H1 (cell line): ENCODE results near the gene LRRC43. TPM values are rescaled to one million over a fixed set of nuclear protein-coding genes. Genes with fewer than 3 reads are reported as not detected.

Experiments used
- CTCF ChIA-PET: fragments of 300-600 bp; sonication (Branson Sonifier 250); formaldehyde crosslinking; loops from one replicate; lab custom pipeline; 2021; ENCODE audit not compliant: partially characterized antibody; lab: Charles Lee
- POLR2A ChIA-PET: fragments of 300-600 bp; sonication (Branson Sonifier 250); formaldehyde crosslinking; loops from one replicate; lab custom pipeline; 2021; ENCODE audit warnings: inconsistent platforms; ENCODE audit not compliant: partially characterized antibody; lab: Charles Lee
- DNase-seq, 2 experiments: peaks; one replicate each; pipeline versions ENCODE4 v3.0.0 to v3.0.0-alpha.2; 2010 to 2022; ENCODE audit warnings: low spot score in 2 of 2, low read depth in 1 of 2, mixed read lengths in 1 of 2
- FAIRE-seq: peaks from 2 replicates; lab custom pipeline; 2011; peaks lifted over from hg19 to GRCh38; lab: Jason Lieb, UNC
- H2AFZ ChIP-seq: 2 replicates; pipeline ENCODE4 v1.8.1; 2012; ENCODE audit warnings: low read length, inconsistent platforms
- H2AK5ac ChIP-seq: 2 replicates; pipeline ENCODE4 v1.6.1; 2013; ENCODE audit warnings: low read depth, low read length
- H2BK120ac ChIP-seq: replicated peaks from 2 replicates; pipeline ENCODE3; 2013; ENCODE audit warnings: low read depth, low read length, inconsistent platforms
- H2BK12ac ChIP-seq: 2 replicates; pipeline ENCODE4 v1.6.1; 2013; ENCODE audit warnings: low read depth, low read length
- H2BK15ac ChIP-seq: 2 replicates; pipeline ENCODE4 v1.6.1; 2013; ENCODE audit warnings: low read length
- H2BK20ac ChIP-seq: 2 replicates; pipeline ENCODE4 v1.6.1; 2013; ENCODE audit warnings: low read length
- H2BK5ac ChIP-seq: 2 replicates; pipeline ENCODE4 v1.6.1; 2013; ENCODE audit warnings: low read depth, low read length
- H3K14ac ChIP-seq: 2 replicates; pipeline ENCODE4 v1.6.1; 2013; ENCODE audit warnings: inconsistent platforms; ENCODE audit not compliant: insufficient read length
- H3K18ac ChIP-seq: 2 replicates; pipeline ENCODE4 v1.6.1; 2013; ENCODE audit warnings: low read length; ENCODE audit errors: extremely low read depth
- H3K23ac ChIP-seq: 2 replicates; pipeline ENCODE4 v1.6.1; 2013; ENCODE audit warnings: inconsistent platforms; ENCODE audit not compliant: insufficient read length
- H3K23me2 ChIP-seq: 2 replicates; pipeline ENCODE4 v1.6.1; 2013; ENCODE audit warnings: low read depth, low read length
- H3K27ac ChIP-seq: 2 replicates; pipeline ENCODE4 v1.6.1; 2011; ENCODE audit warnings: low read depth, low read length, inconsistent platforms
- H3K27me3 ChIP-seq, 4 experiments: replicated peaks in 1 of 4; 1 replicate in 1 of 4; 2 replicates in 3 of 4; pipeline versions ENCODE4 v1.6.1 to v1.8.1; 2011 to 2013; ENCODE audit warnings: low read length in 3 of 4, mild to moderate bottlenecking in 3 of 4, inconsistent platforms in 2 of 4, mixed read lengths in 2 of 4, moderate library complexity in 1 of 4; ENCODE audit not compliant: control insufficient read depth in 3 of 4, insufficient read depth in 3 of 4; ENCODE audit errors: extremely low read depth in 1 of 4
- H3K36me3 ChIP-seq, 4 experiments: 2 replicates each; pipeline versions ENCODE4 v1.6.1 to v1.8.1; 2011 to 2013; ENCODE audit warnings: mild to moderate bottlenecking in 4 of 4, low read length in 3 of 4, moderate library complexity in 2 of 4, control low read depth in 1 of 4, inconsistent platforms in 1 of 4; ENCODE audit not compliant: insufficient read depth in 4 of 4, control insufficient read depth in 2 of 4
- H3K4ac ChIP-seq: replicated peaks from 2 replicates; pipeline ENCODE3; 2013; ENCODE audit warnings: low read length, low read depth, mixed read lengths, inconsistent platforms; ENCODE audit not compliant: insufficient read length
- H3K4me1 ChIP-seq, 4 experiments: replicated peaks in 1 of 4; 1 replicate in 1 of 4; 2 replicates in 3 of 4; pipeline versions ENCODE4 v1.6.1 to v1.8.1; 2011 to 2013; ENCODE audit warnings: low read length in 3 of 4, inconsistent platforms in 2 of 4, mixed read lengths in 1 of 4; ENCODE audit not compliant: insufficient read depth in 4 of 4, control insufficient read depth in 3 of 4
- H3K4me2 ChIP-seq, 2 experiments: 2 replicates each; pipeline versions ENCODE4 v1.6.1 to v1.8.1; 2011 to 2013; ENCODE audit warnings: low read depth in 2 of 2, low read length in 2 of 2, control low read depth in 1 of 2, inconsistent platforms in 1 of 2, mild to moderate bottlenecking in 1 of 2; ENCODE audit not compliant: insufficient read depth in 1 of 2
- H3K4me3 ChIP-seq, 4 experiments: fragments of 200-600, 300-600 bp in 1 of 4; sonication (generic), shearing (Covaris generic), sonication (Bioruptor Twin) in 1 of 4; 2 replicates each; pipeline versions ENCODE4 v1.5.1 to v1.8.1; 2011 to 2016; ENCODE audit warnings: low read length in 4 of 4, low read depth in 3 of 4, control low read depth in 2 of 4, inconsistent platforms in 2 of 4, mild to moderate bottlenecking in 2 of 4, mixed read lengths in 1 of 4, moderate library complexity in 1 of 4; ENCODE audit not compliant: insufficient read depth in 2 of 4; ENCODE audit errors: extremely low read depth in 1 of 4
- H3K56ac ChIP-seq: replicated peaks from 2 replicates; pipeline ENCODE3; 2013; ENCODE audit warnings: low read depth, mild to moderate bottlenecking, mixed read lengths, low read length, inconsistent platforms; ENCODE audit not compliant: insufficient read length
- H3K79me1 ChIP-seq: 2 replicates; pipeline ENCODE4 v1.6.1; 2013; ENCODE audit warnings: low read depth, low read length, control low read depth
- H3K79me2 ChIP-seq, 2 experiments: 2 replicates each; pipeline versions ENCODE4 v1.6.1 to v1.8.1; 2012 to 2013; ENCODE audit warnings: low read length in 2 of 2, mild to moderate bottlenecking in 2 of 2, inconsistent platforms in 1 of 2; ENCODE audit not compliant: insufficient read depth in 2 of 2, control insufficient read depth in 1 of 2
- H3K9ac ChIP-seq, 4 experiments: replicated peaks in 1 of 4; 1 replicate in 1 of 4; 2 replicates in 3 of 4; pipeline versions ENCODE4 v1.6.1 to v1.8.1; 2011 to 2013; ENCODE audit warnings: low read depth in 3 of 4, low read length in 3 of 4, control low read depth in 2 of 4, mild to moderate bottlenecking in 2 of 4, moderate library complexity in 2 of 4, inconsistent platforms in 1 of 4; ENCODE audit errors: extremely low read depth in 1 of 4
- H3K9me3 ChIP-seq, 2 experiments: 2 replicates each; pipeline versions ENCODE4 v1.6.1 to v1.8.1; 2012 to 2013; ENCODE audit warnings: mild to moderate bottlenecking in 2 of 2, moderate library complexity in 2 of 2, control low read depth in 1 of 2, inconsistent platforms in 1 of 2, low read depth in 1 of 2, low read length in 1 of 2, mixed read lengths in 1 of 2; ENCODE audit not compliant: insufficient read depth in 2 of 2
- H4K20me1 ChIP-seq, 2 experiments: replicated peaks in 1 of 2; 2 replicates each; pipeline versions ENCODE3 to v1.8.1; 2011 to 2013; ENCODE audit warnings: inconsistent platforms in 2 of 2, low read length in 2 of 2, mild to moderate bottlenecking in 1 of 2; ENCODE audit not compliant: insufficient read depth in 2 of 2, control insufficient read depth in 1 of 2
- H4K5ac ChIP-seq: 2 replicates; pipeline ENCODE4 v1.6.1; 2013; ENCODE audit warnings: low read length, low read depth, mixed read lengths, inconsistent platforms; ENCODE audit not compliant: insufficient read length
- H4K8ac ChIP-seq: 2 replicates; pipeline ENCODE4 v1.8.0; 2013; ENCODE audit warnings: mild to moderate bottlenecking, moderate library complexity, low read length, inconsistent platforms; ENCODE audit not compliant: insufficient read depth; ENCODE audit errors: extremely low read depth
- H4K91ac ChIP-seq: replicated peaks from 2 replicates; pipeline ENCODE3; 2013; ENCODE audit warnings: low read length, mixed read lengths, inconsistent platforms; ENCODE audit not compliant: insufficient read length
- CBX8 ChIP-seq: fragments of 300-800, 300-1000 bp; sonication (generic); IDR thresholded peaks from 2 replicates; pipeline ENCODE4 v1.7.1; 2016; ENCODE audit warnings: low read depth, low read length, borderline replicate concordance
- JUN ChIP-seq: IDR thresholded peaks from 2 replicates; pipeline ENCODE4 v1.6.1; 2011; ENCODE audit warnings: low read depth, mild to moderate bottlenecking, improper control_type of control experiment, low read length
- KDM5A ChIP-seq: fragments of 200-600 bp; IDR thresholded peaks from 2 replicates; pipeline ENCODE4 v1.7.1; 2012; ENCODE audit warnings: mild to moderate bottlenecking, low read length, inconsistent platforms, mixed read lengths
- NRF1 ChIP-seq: IDR thresholded peaks from 2 replicates; pipeline ENCODE4 v1.6.1; 2011; ENCODE audit warnings: mild to moderate bottlenecking, low read depth, low read length, improper control_type of control experiment
- POLR2A ChIP-seq, 2 experiments: IDR thresholded peaks; 1 replicate in 1 of 2; 2 replicates in 1 of 2; pipeline ENCODE4 v1.6.1; 2011; ENCODE audit warnings: low read depth in 2 of 2, low read length in 2 of 2, mild to moderate bottlenecking in 2 of 2; ENCODE audit errors: control extremely low read depth in 1 of 2
- TAF7 ChIP-seq: optimal IDR thresholded peaks from 2 replicates; pipeline ENCODE3; 2011; ENCODE audit warnings: low read depth, mild to moderate bottlenecking, inconsistent platforms, low read length, moderate library complexity, borderline replicate concordance
- WGBS, 2 experiments: shearing (Covaris generic) in 1 of 2; methylation state at CpG; one replicate each; pipeline versions ENCODE4 v1.1.6 to v1.1.7; 2013 to 2015; ENCODE audit warnings: low lambda C conversion rate in 2 of 2, mixed read lengths in 2 of 2, inconsistent platforms in 1 of 2, low coverage in 1 of 2, missing lambda C conversion rate in 1 of 2; ENCODE audit not compliant: insufficient replicate concordance in 2 of 2, insufficient coverage in 1 of 2, insufficient read length in 1 of 2; ENCODE audit errors: extremely low coverage in 1 of 2, missing lambda C conversion rate in 1 of 2; 5-methylcytosine and 5-hydroxymethylcytosine counted together
- polyA plus RNA-seq, 7 experiments: library from polyadenylated mRNA; depleted of rRNA in 3 of 7; stranded (reverse) in 5 of 7; unstranded in 2 of 7; fragments of >200 nt in 5 of 7; fragments of 200-250 nt in 2 of 7; gene quantifications; 1 replicate in 5 of 7; 2 replicates in 1 of 7; 4 replicates in 1 of 7; pipeline versions ENCODE4 v1.2.1 to v1.2.3, GENCODE V29; 2011 to 2013; ENCODE audit warnings: missing spikeins in 2 of 7, mixed read lengths in 2 of 7
- total RNA-seq: library from RNA; stranded (reverse); fragmentation: NEBNext Ultra II Directional; extraction: Animal tissue kit (Norgen Biotek cat#: 25700); gene quantifications from 2 replicates; pipeline ENCODE4 v1.2.1, GENCODE V29; 2021

LRRC43 gene
- total and polyA plus RNA-seq, 2 of the 8 experiments (the other 6 are each of a cell fraction or from before 2014, with no cell fraction given): 0.35 to 0.44 TPM

- no peak overlapping the region for H2BK15ac ChIP-seq
- no peak overlapping the region for H2AFZ ChIP-seq
- H3K79me2 ChIP-seq: no peaks in the 10 kb centered on the region
- no peak overlapping the region for H2AK5ac ChIP-seq
- POLR2A ChIA-PET: no interaction called here
- H3K14ac ChIP-seq: no peak overlapping the region
- H3K27ac ChIP-seq: no peak overlapping the region
- no peaks in the 10 kb centered on the region for H4K20me1 ChIP-seq
- no peak overlapping the region for H3K4me3 ChIP-seq
- H3K27me3 ChIP-seq: no peaks in the 10 kb centered on the region; a peak in 1 of 7 replicates
- H3K36me3 ChIP-seq: peaks cover 2 to 25% (median 15%) of the 10 kb centered on the region in 4 experiments; a peak in 6 of 8 replicates
- H4K8ac ChIP-seq: no peak overlapping the region
- H4K5ac ChIP-seq: no peak overlapping the region
- H4K91ac ChIP-seq: no peak overlapping the region
- no peak overlapping the region for H2BK20ac ChIP-seq
- no peaks in the 10 kb centered on the region for H3K79me1 ChIP-seq
- no peak overlapping the region for H3K9ac ChIP-seq
- CTCF ChIA-PET: interaction anchor here (1.0 to 1.4 kb wide), 5 partner anchors 10 to 49 kb away, joined by 3 to 5 read pairs (median 4); no protein-coding TSS in a partner anchor
- peaks cover 0 to 8% (median 3%) of the 10 kb centered on the region in 4 experiments; a peak in 5 of 7 replicates for H3K4me1 ChIP-seq
- no peaks in the 10 kb centered on the region for H3K23me2 ChIP-seq
- FAIRE-seq (no peak), DNase-seq (no peak)
- no peak overlapping the region for H3K4ac ChIP-seq
- no peak overlapping the region for H3K56ac ChIP-seq
- no peak for TF ChIP-seq JUN
- TF ChIP-seq TAF7: no peak
- no peak for TF ChIP-seq CBX8
- TF ChIP-seq NRF1: no peak
- no peak for TF ChIP-seq KDM5A
- TF ChIP-seq POLR2A (IDR thresholded peaks at IDR 0.05; ENCODE audit: control extremely low read depth in 1 of 2, low read depth in 2 of 2, low read length in 2 of 2): no peak
- WGBS, 2 experiments: 88% methylated on average over 21 of the region's 21 CpGs; no CpG with 5 or more reads in 1 of the 2 experiments
- H2BK12ac ChIP-seq: no peak overlapping the region
- H3K4me2 ChIP-seq: no peak overlapping the region
- H2BK5ac ChIP-seq: no peak overlapping the region
- no peak overlapping the region for H2BK120ac ChIP-seq
- no peak overlapping the region for H3K18ac ChIP-seq
- H3K23ac ChIP-seq: no peak overlapping the region
- H3K9me3 ChIP-seq: peaks cover 23 to 30% of the 10 kb centered on the region in 2 experiments
Observed at GRCh38 chr12:122141911-122142725, 40.8 kb upstream of the LRRC43 start.
